Measurements from ENCODE around the gene CCNG2.

DNA sequence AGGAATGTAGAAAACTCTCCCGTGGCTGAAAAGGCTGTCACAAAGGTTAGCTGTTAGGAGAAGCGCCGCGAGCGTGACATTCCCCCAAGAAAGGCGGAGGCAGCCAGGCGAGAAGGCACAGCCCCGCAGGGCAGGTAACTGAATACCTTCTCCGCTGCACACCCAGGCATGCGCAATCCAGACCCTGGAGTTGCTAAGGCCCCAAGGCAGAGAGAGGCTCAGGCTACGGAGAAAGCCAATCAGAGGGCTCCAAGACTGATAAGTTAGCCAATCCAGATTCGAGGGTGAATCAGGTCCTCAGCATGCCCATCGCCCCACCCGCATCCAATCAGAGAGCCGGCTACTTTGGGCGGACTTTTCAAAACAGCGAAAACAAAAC is 485 bp upstream of the CCNG2 start:
- TF ChIP-seq, protein P1, sequence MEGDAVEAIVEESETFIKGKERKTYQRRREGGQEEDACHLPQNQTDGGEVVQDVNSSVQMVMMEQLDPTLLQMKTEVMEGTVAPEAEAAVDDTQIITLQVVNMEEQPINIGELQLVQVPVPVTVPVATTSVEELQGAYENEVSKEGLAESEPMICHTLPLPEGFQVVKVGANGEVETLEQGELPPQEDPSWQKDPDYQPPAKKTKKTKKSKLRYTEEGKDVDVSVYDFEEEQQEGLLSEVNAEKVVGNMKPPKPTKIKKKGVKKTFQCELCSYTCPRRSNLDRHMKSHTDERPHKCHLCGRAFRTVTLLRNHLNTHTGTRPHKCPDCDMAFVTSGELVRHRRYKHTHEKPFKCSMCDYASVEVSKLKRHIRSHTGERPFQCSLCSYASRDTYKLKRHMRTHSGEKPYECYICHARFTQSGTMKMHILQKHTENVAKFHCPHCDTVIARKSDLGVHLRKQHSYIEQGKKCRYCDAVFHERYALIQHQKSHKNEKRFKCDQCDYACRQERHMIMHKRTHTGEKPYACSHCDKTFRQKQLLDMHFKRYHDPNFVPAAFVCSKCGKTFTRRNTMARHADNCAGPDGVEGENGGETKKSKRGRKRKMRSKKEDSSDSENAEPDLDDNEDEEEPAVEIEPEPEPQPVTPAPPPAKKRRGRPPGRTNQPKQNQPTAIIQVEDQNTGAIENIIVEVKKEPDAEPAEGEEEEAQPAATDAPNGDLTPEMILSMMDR (IDR thresholded peaks at IDR 0.05): no peak
- no peak for TF ChIP-seq POLR2A (IDR thresholded peaks at IDR 0.05)

Data from lower leg skin (tissue), 3 donors.